ENCODE measurements around the gene BPIFB3.
"Not testable (repeated sequence)": the region's sequence is repeated elsewhere in the genome, so short reads cannot be mapped to it uniquely, and the experiment has no call there.

BPIFB3 gene

DNA sequence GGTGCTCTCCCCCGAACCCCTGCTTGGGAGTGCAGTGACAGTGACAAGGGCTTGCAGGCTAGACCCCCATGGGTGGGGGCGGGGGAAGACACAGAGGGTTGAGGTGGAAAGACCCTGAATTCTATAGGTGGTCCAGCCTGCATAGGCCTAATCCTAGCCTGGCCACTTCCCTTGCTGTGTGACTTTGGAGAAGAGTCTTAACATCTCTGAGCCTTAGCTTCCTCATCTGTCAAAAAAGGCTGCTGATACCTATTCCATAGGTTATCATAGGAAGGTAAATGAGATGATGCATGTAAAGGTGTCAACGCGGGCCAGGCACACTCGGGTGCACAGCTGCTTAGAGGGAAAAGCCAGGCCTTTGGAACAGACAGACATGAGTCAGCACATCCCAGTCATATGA, 41.5 kb downstream of the BPIFB3 start:
- DNase-seq = no peak

GRCh38 chr20:33095902-33096584, 42.3 kb downstream of the BPIFB3 start:
- not testable (repeated sequence) for DNase-seq

GRCh38 chr20:33097001-33097400, 43.3 kb downstream of the BPIFB3 start:
- DNase-seq = no peak

GRCh38 chr20:33099843-33100538, 46.3 kb downstream of the BPIFB3 start:
- no peak for DNase-seq

DNA sequence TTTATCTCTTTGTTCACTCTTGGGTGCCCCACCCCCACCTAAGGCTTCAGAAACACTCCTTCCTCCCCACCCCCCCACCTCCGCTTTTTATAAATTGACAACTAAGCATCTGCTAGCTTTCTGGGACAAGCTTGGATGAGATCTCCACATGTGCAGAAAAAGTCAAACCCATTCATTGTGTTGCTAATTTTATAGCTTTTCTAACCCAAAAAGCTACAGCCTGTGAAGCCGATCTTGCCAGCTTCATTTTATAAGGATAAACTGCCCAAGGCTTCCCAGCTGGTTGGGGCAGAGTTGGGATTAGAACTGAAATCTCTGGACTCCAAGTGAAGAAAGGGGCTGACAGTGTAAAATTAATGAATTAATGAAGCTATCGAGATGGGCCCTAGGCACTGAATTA, 49.9 kb downstream of the BPIFB3 start:
- no peak for DNase-seq

- no peak for DNase-seq
Observed at GRCh38 chr20:33104336-33104735, 50.6 kb downstream of the BPIFB3 start.

DNA sequence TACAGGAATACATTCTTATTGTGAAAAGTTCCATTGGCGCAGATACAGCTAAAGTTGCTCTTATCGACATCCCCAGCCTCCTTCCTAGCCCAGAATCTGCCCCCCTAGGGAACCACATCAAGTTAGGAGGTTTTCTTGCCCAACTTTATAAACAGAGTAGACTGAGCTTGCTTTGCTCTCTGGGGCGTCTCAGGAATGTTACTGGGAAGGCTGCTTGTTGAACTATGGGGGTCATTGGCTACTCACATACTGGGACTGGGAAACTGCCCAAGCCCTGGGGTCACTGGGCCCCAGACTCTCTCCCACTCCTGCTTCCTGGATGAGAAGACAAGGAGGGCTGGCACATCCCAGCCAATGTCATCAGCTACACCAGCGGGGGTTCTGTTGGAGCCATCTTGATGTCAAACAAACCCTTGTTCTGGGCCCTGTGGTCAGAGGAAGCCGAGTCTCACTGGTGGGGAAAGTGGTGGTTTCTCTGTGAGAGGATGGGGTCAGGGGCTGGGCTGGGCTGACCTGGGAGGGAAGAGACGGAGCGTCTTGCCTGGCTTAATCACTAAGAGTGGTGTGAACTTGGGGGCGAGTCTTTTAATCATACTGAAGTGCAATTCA, 51.7 kb downstream of the BPIFB3 start:
- no peak for DNase-seq

DNA sequence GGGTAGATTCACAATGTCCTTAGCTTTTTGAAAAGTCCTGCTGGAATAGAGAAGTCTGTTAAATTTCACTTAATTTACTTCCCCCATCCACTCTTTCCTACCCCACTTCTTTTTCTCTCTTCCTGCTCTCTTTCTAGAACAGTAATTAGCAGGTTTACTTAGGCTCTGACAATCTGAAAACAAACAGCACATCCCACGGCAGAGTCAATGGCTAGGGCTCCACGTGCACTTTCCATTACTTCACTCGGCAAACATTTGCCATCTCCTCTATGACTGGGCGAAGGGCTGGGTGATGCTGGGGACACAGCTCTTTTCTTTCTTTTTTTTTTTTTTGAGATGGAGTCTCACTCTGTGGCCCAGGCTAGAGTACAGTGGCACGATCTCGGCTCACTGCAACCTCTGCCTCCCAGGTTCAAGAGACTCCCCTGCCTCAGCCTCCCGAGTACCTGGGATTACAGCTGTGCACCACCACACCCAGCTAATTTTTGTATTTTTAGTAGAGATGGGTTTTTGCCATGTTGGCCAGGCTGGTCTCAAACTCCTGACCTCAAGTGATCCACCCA, 52.4 kb downstream of the BPIFB3 start:
- DNase-seq = not testable (repeated sequence)

DNA sequence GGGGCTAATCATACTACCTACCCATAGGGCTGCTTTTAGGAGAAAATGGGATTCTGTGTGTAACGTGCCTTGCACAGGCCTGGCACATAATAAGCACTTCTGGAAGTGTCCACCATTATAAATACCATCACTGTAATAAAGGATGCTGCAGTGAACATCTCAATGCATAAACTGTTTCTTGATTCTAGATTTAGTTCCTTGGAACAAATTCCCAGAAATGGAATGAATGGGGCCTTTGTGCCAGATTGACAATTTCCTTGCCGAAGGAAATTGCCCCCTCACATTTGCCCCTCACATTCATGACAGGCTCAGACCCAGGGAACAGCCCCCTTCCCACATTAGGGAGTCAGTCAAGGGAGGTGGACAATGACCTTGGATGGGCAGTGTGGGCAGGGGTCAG, 55.0 kb downstream of the BPIFB3 start:
- DNase-seq = no peak

GRCh38 chr20:33110147-33110825, 56.6 kb downstream of the BPIFB3 start:
- no peak for DNase-seq

DNA sequence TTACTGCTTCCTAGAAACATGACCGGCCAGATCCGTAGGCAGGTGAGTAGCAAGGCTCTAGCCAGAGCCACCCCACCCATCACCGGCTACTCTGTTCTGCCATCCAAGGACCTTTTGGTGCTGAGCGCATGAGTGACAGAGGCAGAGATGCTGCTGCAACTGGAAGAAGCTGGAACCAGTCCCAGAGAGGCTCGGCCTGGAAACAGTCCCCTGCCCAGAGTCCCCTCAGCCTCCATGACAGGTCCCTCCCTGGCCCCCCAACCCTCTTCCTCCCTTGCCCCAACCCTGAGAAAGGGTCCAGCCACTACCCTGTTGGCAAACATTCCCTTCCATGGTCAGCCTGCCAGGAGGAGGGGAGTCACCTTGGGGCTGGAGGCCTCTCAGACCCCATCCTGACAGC, 57.6 kb downstream of the BPIFB3 start:
- DNase-seq = no peak

- no peak for DNase-seq
Observed at GRCh38 chr20:33112547-33113386, 59.1 kb downstream of the BPIFB3 start.

GRCh38 chr20:33113387-33113908, 59.7 kb downstream of the BPIFB3 start:
- DNase-seq = no peak

DNA sequence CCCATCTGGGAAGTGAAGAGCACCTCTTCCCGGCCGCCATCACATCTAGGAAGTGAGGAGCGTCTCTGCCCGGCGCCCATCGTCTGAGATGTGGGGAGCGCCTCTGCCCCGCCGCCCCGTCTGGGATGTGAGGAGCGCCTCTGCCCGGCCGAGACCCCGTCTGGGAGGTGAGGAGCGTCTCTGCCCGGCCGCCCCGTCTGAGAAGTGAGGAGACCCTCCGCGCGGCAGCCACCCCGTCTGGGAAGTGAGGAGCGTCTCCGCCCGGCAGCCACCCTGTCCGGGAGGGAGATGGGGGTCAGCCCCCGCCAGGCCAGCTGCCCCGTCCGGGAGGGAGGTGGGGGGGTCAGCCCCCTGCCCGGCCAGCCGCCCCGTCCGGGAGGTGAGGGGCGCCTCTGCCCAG, 61.8 kb downstream of the BPIFB3 start:
- DNase-seq = not testable (repeated sequence)

- DNase-seq = no peak
Observed at GRCh38 chr20:33119725-33120720, 66.3 kb downstream of the BPIFB3 start.

- no peak for DNase-seq
Observed at GRCh38 chr20:33120934-33121333, 67.2 kb downstream of the BPIFB3 start.

GRCh38 chr20:33122297-33122696, 68.6 kb downstream of the BPIFB3 start:
- not testable (repeated sequence) for DNase-seq

Data from NCI-H1417 treated with DMSO at 0.1 percent for 48 hours (cell line).